Neuron (in vitro differentiated cells): ENCODE data around the gene SLC26A1.

Source experiments
- H2AFZ ChIP-seq: one replicate; pipeline ENCODE4 v1.6.1; 2013; ENCODE audit warnings: low read depth, mild to moderate bottlenecking, inconsistent platforms, low read length, moderate library complexity
- H3K27me3 ChIP-seq: one replicate; pipeline ENCODE4 v1.6.1; 2013; ENCODE audit warnings: low read length; ENCODE audit not compliant: insufficient read depth
- H3K36me3 ChIP-seq: one replicate; pipeline ENCODE4 v1.6.1; 2013; ENCODE audit warnings: low read length; ENCODE audit not compliant: insufficient read depth
- H3K4me1 ChIP-seq: one replicate; pipeline ENCODE4 v1.6.1; 2013; ENCODE audit warnings: low read length; ENCODE audit not compliant: insufficient read depth
- H3K4me3 ChIP-seq: 2 replicates; pipeline ENCODE4 v1.5.1; 2013; ENCODE audit warnings: mild to moderate bottlenecking, low read length, moderate library complexity
- H3K9me3 ChIP-seq: one replicate; pipeline ENCODE4 v1.6.1; 2013; ENCODE audit warnings: low read length

The SLC26A1 gene

DNA sequence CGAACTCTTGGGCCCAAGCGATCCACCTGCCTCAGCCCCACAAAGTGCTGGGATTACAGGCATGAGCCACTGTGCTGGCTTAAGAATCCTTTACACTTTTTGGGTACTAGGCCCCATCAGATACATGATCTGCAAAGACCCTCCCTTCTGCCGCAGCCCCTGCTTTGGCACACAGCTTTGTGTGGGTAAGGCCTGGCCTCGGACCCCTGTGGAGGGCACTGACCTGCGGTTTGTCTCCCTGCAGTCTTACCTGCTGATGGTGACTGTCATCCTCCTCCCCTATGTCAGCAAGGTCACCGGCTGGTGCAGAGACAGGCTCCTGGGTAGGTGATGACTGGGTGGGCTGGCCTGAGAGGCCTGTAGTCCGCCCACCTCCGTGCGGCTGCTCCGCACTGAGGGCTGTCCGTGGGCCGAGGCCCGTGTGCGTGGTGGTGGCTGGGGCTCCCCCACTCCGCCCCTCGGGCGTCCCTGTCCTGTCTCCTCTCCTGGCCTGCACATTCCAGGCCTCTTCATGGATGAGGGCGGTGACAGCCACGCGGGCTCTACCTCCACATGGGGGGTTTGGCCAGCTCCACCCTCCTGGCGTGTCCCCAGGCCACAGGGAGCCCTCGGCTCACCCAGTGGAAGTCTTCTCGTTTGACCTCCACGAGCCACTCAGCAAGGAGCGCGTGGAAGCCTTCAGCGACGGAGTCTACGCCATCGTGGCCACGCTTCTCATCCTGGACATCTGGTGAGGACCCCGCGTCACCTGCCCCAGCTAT is 37.9 kb downstream of the SLC26A1 start:
- Histone ChIP-seq H3K36me3 (peaks cover 6% of the 10 kb centered on the region), H3K27me3 (no peaks in the 10 kb centered on the region), H2AFZ (no peak overlapping the region), H3K4me1 (no peaks in the 10 kb centered on the region), H3K9me3 (no peaks in the 10 kb centered on the region), H3K4me3 (no peak overlapping the region)

DNA sequence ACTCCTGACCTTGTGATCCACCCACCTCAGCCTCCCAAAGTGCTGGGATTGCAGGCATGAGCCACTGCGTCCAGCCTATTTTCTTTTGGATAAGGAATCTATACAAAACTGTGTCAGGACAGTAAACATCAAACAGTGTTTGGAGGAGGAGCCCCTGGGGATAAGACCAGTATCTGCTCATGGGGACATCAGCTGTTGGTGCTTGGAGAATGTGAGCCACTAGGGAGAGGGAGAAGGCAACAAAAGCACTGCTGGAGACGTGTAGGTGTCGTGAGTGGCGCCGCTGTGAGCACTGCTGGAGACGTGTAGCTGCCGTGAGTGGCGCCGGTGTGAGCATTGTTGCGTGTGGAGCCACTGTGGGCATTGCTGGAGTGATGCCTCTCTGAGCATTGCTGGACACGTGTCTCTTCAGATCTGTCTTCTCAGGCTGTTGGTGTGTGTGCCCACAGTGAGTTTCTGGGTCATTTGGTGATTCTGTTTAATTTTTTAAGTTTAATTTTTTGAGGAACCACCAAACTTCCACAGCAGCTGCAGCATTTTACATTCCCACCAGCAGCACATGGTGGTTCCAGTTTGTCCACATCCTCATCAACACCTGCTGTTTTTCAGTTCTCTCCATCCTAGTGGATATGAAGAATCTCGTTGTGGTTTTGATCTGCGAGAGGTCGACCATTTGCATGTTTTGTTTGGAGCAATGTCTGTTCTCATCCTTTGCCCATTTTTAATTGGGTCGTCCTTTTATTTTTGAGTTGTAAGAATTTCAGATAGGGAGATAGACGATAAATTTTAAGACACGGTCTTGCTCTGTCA is 38.8 kb downstream of the SLC26A1 start:
- Histone ChIP-seq H3K4me1 (no peaks in the 10 kb centered on the region), H2AFZ (no peak overlapping the region), H3K9me3 (no peaks in the 10 kb centered on the region), H3K27me3 (no peaks in the 10 kb centered on the region), H3K36me3 (peaks cover 5% of the 10 kb centered on the region), H3K4me3 (no peak overlapping the region)

DNA sequence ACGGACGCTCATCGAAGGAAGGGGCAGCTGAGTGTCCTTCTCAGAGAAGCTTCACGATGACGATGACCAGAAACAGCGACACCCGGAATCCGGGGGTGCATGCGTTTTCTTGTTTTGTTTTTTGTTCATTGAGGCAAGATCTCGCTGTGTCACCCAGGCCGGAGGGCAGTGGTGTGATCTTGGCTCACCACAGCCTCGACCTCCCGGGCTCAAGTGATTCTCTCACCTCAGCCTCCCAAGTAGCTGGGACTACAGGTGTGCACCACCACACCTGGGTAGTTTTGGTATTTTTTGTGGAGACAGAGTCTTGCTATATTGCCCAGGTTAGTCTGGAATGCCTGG is 39.7 kb downstream of the SLC26A1 start:
- Histone ChIP-seq H2AFZ (no peak overlapping the region), H3K4me3 (no peak overlapping the region), H3K4me1 (no peaks in the 10 kb centered on the region), H3K9me3 (no peaks in the 10 kb centered on the region), H3K36me3 (peaks cover 5% of the 10 kb centered on the region), H3K27me3 (no peaks in the 10 kb centered on the region)

DNA sequence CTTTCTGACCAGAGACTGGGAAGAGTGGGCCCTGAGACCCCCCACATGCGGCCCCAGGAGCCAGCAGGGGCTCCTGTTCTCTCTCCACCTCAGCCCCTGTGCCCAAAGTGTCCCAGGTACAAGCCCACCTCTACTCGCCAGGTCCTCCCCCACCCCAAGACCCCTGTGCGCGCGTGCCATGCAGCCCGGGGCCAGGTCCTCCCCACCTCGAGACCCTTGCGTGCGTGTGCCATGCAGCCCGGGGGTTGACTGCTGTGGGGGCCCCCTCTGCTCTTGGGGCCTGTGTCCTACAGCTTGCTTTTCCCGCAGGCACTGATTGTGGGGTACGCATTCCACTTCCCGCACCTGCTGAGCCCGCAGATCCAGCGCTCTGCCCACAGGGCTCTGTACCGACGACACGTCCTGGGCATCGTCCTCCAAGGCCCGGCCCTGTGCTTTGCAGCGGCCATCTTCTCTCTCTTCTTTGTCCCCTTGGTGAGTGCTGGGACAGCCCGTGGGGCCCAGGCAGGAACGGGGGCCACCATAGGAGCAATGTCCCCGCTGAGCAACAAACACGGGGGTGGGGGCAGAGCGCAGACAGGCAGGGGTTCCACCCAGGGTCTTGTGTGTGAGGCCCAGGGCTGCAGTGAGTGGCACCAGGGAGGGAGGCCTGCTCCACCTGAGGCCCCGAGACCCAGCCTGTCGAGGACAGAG is 40.2 kb downstream of the SLC26A1 start:
- no peaks in the 10 kb centered on the region for H3K27me3 ChIP-seq
- H3K9me3 ChIP-seq: no peaks in the 10 kb centered on the region
- H3K36me3 ChIP-seq: peaks cover 5% of the 10 kb centered on the region
- H3K4me3 ChIP-seq: no peak overlapping the region
- no peak overlapping the region for H2AFZ ChIP-seq
- no peaks in the 10 kb centered on the region for H3K4me1 ChIP-seq

DNA sequence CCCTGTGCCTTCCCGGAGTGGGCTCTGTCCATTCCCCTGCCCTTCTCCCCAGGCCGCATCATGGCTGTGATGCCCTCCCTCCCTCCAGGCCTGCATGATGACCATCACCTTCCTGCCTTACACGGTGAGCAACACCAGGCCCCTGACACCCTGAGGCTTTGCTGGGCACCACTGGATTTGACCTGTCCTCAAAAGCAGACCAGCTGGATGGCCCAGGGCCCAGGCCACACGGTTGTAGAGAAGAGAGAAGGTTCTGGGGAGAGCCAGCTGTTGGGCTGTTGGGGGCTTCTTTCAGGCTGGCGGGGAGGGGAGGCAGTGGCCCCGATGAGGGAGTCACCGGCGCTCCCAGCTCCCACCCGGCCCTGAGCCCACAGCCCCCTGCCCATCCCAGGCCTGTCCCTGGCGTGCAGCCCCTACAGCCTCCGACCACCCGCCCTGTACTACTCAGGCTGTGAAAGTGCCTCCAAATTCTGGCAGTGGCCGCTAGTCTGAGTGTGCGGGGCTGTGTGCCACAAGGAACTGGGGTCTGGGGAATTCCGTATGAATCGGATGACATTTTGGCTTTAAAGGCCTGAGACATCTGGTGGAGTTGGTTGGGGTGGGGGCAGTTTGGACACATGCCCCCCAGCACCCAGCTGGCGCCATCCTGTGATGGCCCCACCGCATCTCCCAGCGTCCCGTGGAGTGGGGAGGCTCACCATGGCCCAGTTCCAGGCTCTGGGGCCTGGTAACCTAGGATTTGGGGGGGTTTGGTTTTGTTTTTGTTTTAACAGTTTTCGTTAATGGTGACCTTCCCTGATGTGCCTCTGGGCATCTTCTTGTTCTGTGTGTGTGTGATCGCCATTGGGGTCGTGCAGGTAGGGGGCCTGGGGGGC is 41.4 kb downstream of the SLC26A1 start:
- Histone ChIP-seq H3K4me1 (no peaks in the 10 kb centered on the region), H3K9me3 (no peaks in the 10 kb centered on the region), H3K36me3 (peaks cover 5% of the 10 kb centered on the region), H3K4me3 (no peak overlapping the region), H2AFZ (no peak overlapping the region), H3K27me3 (no peaks in the 10 kb centered on the region)

DNA sequence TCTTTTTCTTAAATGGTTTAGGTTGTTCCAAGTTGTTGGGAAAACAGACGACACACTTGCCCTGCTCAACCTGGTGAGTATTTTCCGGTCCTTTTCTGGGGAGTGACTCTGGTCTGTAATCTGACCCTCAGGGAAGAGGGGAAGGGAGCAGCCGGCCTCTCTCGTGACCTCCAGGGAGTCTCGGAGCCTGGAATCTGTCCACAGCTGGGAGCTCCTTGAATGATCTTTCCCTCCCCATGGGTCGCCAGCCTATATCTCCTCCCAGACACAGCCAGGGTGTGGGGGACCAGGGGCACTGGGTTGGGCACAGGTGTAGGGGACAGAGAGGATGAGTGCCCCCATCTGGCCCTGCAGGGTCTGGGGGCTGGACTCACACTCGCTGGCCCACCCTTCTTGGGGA is 42.0 kb downstream of the SLC26A1 start:
- Histone ChIP-seq H3K4me3 (no peak overlapping the region), H3K36me3 (peaks cover 5% of the 10 kb centered on the region), H2AFZ (no peak overlapping the region), H3K27me3 (no peaks in the 10 kb centered on the region), H3K9me3 (no peaks in the 10 kb centered on the region), H3K4me1 (no peaks in the 10 kb centered on the region)

DNA sequence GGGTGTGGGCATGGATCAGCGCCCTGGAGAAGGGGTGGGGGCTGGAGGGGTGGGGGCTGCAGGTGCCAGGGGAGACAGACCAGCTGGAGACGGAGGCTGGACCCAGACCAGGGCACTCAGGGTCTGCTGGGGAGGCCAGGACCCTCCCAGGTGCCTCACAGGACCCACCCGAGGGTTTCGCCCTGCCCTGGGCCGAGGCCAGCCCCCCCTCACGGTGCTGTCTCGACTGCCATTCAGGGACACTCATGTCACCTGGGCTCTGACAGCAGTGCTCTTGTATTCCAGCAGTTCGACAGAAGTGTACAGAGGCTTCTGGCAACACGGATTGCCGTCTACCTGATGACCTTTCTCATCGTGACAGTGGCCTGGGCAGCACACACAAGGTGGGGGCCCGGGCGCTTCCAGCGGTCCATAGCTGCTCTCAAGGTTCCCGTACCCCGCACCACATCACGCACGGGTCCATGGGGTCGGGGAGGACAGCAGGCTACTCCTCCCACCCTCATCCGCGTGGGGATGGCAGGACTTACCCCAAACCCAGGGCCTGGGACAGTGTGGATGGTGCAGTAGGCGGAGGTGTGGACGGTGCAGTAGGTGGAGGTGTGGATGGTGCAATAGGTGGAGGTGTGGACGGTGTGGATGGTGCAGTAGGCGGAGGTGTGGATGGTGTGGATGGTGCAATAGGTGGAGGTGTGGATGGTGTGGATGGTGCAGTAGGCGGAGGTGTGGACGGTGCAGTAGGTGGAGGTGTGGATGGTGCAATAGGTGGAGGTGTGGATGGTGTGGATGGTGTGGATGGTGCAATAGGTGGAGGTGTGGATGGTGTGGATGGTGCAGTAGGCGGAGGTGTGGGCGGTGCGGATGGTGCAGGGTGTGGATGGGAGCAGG is 42.8 kb downstream of the SLC26A1 start:
- Histone ChIP-seq H2AFZ (no peak overlapping the region), H3K4me1 (no peaks in the 10 kb centered on the region), H3K36me3 (peaks cover 2% of the 10 kb centered on the region), H3K9me3 (no peaks in the 10 kb centered on the region), H3K27me3 (no peaks in the 10 kb centered on the region), H3K4me3 (no peak overlapping the region)

DNA sequence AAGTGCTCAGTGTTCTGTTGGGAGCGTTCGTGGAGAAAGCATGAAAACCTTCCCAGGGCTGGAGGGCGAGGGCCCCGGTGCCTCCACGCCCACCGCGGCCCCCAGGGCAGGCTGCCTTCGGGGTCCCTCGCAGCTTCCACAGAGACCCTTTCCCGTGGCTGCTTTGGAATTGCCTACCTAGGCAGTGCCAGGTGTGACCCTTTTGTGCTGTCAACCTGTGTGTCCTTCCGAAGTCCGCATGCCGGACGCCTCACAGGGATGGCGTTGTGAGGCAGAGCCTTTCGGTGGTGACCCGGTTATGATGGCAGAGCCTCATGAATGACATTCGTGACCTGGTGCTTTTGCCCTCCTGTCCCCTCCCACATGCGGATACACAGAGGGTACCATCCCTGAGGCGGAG is 43.5 kb downstream of the SLC26A1 start:
- Histone ChIP-seq H3K27me3 (no peaks in the 10 kb centered on the region), H3K4me3 (no peak overlapping the region), H3K9me3 (no peaks in the 10 kb centered on the region), H3K36me3 (no peaks in the 10 kb centered on the region), H2AFZ (no peak overlapping the region), H3K4me1 (no peaks in the 10 kb centered on the region)

DNA sequence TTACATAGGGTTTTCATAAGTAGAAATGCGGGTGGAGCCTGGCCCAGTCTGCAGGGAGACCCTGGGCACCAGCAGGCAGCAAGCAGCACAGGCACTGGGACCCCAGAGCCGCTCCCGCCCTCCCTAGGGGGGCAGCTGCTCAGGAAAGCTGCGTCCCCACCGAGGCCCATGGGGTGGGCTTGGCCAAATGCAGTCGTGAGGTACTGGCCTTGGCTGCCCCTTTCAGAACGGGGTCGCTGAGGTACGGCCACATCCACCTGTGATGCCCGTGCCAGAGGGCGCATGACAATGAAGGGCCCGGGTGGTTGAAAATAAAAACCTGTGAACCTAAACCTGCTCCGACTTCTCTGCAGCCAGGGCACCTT is 44.3 kb downstream of the SLC26A1 start:
- Histone ChIP-seq H3K4me1 (no peaks in the 10 kb centered on the region), H3K27me3 (no peaks in the 10 kb centered on the region), H3K4me3 (no peak overlapping the region)

DNA sequence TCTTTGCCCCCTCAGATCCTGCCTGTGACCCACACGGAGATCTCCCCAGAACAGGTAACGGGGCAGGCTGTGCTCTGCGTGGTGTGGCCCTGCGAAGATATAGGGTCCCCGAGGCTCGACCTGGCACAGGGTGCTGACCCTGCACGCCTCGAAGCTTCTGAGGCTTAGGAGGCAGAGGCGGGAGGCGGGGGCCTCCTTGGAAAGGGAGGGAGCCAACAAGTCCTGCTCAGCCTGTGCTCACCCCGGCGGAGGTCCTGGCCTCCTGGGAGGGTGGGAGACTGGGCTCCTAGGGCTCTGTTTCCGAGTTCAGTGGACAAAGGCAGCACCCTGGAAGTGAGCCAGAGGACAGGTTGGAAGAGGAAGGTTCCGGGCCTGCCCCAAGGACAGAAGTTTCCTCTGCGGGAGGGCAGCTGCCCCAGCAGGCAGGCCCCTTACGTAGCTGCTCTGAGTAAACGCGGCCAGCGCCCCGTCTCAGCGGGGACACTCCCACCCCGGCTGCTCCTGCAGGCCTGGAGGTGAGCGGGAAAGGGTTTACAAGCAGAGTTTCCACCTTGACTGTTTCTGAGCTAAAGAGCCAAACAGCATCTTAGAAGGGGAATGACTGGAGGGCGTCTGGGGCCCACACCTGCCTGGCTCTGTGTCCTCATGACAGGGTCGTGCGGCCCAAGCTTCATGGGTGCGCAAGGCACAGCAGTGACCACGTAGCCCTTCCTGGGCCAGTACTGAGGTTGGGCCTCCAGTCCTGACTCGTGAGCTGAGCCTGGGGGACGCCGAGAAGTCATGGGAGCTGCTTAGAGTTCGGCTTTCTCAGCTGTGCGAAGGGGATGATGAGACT is 44.9 kb downstream of the SLC26A1 start:
- no peaks in the 10 kb centered on the region for H3K4me1 ChIP-seq
- H3K27me3 ChIP-seq: no peaks in the 10 kb centered on the region
- no peak overlapping the region for H2AFZ ChIP-seq
- H3K9me3 ChIP-seq: no peaks in the 10 kb centered on the region
- H3K36me3 ChIP-seq: no peaks in the 10 kb centered on the region
- H3K4me3 ChIP-seq: no peak overlapping the region

More for the DNA sequence above, 44.3 kb downstream of the SLC26A1 start:
- Histone ChIP-seq H2AFZ (no peak overlapping the region), H3K9me3 (no peaks in the 10 kb centered on the region), H3K36me3 (no peaks in the 10 kb centered on the region)

DNA sequence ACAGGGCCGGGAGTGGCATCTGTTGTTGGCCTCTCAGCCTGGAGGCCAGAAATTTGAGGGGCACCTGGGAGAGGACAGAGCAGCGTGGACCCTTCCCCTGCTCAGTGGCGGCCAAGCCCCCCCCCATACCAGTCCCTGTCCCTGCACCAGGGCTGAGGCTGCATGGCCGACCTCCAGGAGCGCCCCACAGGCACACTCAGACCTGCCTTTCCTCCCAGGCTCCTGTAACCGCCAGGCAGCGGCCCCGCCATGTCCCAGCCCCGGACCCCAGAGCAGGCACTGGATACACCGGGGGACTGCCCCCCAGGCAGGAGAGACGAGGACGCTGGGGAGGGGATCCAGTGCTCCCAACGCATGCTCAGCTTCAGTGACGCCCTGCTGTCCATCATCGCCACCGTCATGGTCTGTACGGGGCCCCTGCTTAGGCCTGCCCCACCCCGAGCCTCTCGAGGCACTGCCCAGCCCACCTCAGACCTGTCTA is 45.7 kb downstream of the SLC26A1 start:
- Histone ChIP-seq H3K4me3 (no peak overlapping the region), H3K36me3 (no peaks in the 10 kb centered on the region), H3K4me1 (no peaks in the 10 kb centered on the region), H2AFZ (no peak overlapping the region), H3K9me3 (no peaks in the 10 kb centered on the region), H3K27me3 (no peaks in the 10 kb centered on the region)
